Measurements from ENCODE around the gene UGGT1.

UGGT1 gene, protein sequence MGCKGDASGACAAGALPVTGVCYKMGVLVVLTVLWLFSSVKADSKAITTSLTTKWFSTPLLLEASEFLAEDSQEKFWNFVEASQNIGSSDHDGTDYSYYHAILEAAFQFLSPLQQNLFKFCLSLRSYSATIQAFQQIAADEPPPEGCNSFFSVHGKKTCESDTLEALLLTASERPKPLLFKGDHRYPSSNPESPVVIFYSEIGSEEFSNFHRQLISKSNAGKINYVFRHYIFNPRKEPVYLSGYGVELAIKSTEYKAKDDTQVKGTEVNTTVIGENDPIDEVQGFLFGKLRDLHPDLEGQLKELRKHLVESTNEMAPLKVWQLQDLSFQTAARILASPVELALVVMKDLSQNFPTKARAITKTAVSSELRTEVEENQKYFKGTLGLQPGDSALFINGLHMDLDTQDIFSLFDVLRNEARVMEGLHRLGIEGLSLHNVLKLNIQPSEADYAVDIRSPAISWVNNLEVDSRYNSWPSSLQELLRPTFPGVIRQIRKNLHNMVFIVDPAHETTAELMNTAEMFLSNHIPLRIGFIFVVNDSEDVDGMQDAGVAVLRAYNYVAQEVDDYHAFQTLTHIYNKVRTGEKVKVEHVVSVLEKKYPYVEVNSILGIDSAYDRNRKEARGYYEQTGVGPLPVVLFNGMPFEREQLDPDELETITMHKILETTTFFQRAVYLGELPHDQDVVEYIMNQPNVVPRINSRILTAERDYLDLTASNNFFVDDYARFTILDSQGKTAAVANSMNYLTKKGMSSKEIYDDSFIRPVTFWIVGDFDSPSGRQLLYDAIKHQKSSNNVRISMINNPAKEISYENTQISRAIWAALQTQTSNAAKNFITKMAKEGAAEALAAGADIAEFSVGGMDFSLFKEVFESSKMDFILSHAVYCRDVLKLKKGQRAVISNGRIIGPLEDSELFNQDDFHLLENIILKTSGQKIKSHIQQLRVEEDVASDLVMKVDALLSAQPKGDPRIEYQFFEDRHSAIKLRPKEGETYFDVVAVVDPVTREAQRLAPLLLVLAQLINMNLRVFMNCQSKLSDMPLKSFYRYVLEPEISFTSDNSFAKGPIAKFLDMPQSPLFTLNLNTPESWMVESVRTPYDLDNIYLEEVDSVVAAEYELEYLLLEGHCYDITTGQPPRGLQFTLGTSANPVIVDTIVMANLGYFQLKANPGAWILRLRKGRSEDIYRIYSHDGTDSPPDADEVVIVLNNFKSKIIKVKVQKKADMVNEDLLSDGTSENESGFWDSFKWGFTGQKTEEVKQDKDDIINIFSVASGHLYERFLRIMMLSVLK (N-terminal part only)

GRCh38 chr2:128090945-128091725 is at the start of gene UGGT1:
Gene UGGT1, plus strand, starts transcription at chr2:128091200. Its CDS starts 158 bp downstream, at chr2:128091358.
- peaks cover 33% of the 10 kb centered on the region for H3K4me1 ChIP-seq (ENCODE audit: insufficient read depth, low read length)
- H3K36me3 ChIP-seq (ENCODE audit: insufficient read depth, low read length) = peaks cover 11% of the 10 kb centered on the region
- peak within 1 kb of the TSS; percentile 81 to 83 for H3K4me3 ChIP-seq (ENCODE audit: low read depth in 1 of 2, low read length in 2 of 2)
- no peak for TF ChIP-seq EZH2 (IDR thresholded peaks at IDR 0.05; ENCODE audit: borderline replicate concordance, low read depth, low read length, severe bottlenecking)
- TF ChIP-seq, protein P1, sequence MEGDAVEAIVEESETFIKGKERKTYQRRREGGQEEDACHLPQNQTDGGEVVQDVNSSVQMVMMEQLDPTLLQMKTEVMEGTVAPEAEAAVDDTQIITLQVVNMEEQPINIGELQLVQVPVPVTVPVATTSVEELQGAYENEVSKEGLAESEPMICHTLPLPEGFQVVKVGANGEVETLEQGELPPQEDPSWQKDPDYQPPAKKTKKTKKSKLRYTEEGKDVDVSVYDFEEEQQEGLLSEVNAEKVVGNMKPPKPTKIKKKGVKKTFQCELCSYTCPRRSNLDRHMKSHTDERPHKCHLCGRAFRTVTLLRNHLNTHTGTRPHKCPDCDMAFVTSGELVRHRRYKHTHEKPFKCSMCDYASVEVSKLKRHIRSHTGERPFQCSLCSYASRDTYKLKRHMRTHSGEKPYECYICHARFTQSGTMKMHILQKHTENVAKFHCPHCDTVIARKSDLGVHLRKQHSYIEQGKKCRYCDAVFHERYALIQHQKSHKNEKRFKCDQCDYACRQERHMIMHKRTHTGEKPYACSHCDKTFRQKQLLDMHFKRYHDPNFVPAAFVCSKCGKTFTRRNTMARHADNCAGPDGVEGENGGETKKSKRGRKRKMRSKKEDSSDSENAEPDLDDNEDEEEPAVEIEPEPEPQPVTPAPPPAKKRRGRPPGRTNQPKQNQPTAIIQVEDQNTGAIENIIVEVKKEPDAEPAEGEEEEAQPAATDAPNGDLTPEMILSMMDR (IDR thresholded peaks at IDR 0.05; ENCODE audit: borderline replicate concordance, extremely low read depth, low read length, poor library complexity, severe bottlenecking) = no peak
- DNase-seq = peak; percentile 94
- peak; percentile 97 for ATAC-seq (ENCODE audit: insufficient read depth, low read depth)
- peak within 1 kb of the TSS; percentile 90 for H3K27ac ChIP-seq (ENCODE audit: low read length)
- H3K4me2 ChIP-seq (ENCODE audit: insufficient read depth, low read length) = peak within 1 kb of the TSS; percentile 61
- H4K20me1 ChIP-seq (ENCODE audit: insufficient read depth, low read length) = peaks cover 16% of the 10 kb centered on the region; the same call in 1 of the 2 replicates
- H3K27me3 ChIP-seq (ENCODE audit: insufficient read depth, low read length, poor library complexity) = no peaks in the 10 kb centered on the region
- no peaks in the 10 kb centered on the region for H3K9me3 ChIP-seq (ENCODE audit: insufficient read depth, low read length, severe bottlenecking)
- H3K9ac ChIP-seq (ENCODE audit: low read depth, low read length) = peak within 1 kb of the TSS; percentile 72
- peaks cover 57% of the 10 kb centered on the region for H3K79me2 ChIP-seq (ENCODE audit: insufficient read depth, low read length)
- H2AFZ ChIP-seq (ENCODE audit: low read depth, low read length) = peak within 1 kb of the TSS; percentile 85

DNA sequence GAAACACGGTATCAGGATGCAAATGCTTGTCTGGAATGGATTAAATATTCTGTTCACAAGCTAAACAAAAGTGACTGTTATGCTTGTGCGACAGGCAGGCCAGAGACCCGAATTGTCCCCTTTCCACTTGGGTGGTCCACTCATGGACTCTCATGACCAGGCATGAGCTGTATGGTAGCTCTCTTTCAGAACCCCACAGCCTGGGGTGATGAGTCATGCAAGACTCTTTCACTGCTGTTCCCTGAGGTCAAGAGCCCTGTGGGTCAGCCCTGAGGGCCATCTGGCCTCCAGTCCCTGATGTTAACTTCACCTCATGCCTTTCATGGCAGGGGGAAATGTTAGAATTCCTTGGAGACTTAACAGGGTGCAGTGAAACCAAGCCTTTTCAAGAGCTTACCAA is 49.4 kb upstream of the UGGT1 start:
- Histone ChIP-seq H3K79me2 (ENCODE audit: insufficient read depth, low read length) (no peaks in the 10 kb centered on the region), H2AFZ (ENCODE audit: low read depth, low read length) (no peak overlapping the region), H3K27ac (ENCODE audit: low read length) (no peak overlapping the region), H3K4me2 (ENCODE audit: insufficient read depth, low read length) (no peak overlapping the region), H4K20me1 (ENCODE audit: insufficient read depth, low read length) (no peaks in the 10 kb centered on the region), H3K9ac (ENCODE audit: low read depth, low read length) (no peak overlapping the region), H3K4me3 (ENCODE audit: low read depth in 1 of 2, low read length in 2 of 2) (no peak overlapping the region), H3K4me1 (ENCODE audit: insufficient read depth, low read length) (no peaks in the 10 kb centered on the region), H3K9me3 (ENCODE audit: insufficient read depth, low read length, severe bottlenecking) (peaks cover 33% of the 10 kb centered on the region), H3K36me3 (ENCODE audit: insufficient read depth, low read length) (no peaks in the 10 kb centered on the region), H3K27me3 (ENCODE audit: insufficient read depth, low read length, poor library complexity) (no peaks in the 10 kb centered on the region)
- DNase-seq (no peak), ATAC-seq (ENCODE audit: insufficient read depth, low read depth) (no peak)
- TF ChIP-seq, protein P1 (IDR thresholded peaks at IDR 0.05; ENCODE audit: borderline replicate concordance, extremely low read depth, low read length, poor library complexity, severe bottlenecking) = no peak
- TF ChIP-seq EZH2 (IDR thresholded peaks at IDR 0.05; ENCODE audit: borderline replicate concordance, low read depth, low read length, severe bottlenecking) = no peak

DNA sequence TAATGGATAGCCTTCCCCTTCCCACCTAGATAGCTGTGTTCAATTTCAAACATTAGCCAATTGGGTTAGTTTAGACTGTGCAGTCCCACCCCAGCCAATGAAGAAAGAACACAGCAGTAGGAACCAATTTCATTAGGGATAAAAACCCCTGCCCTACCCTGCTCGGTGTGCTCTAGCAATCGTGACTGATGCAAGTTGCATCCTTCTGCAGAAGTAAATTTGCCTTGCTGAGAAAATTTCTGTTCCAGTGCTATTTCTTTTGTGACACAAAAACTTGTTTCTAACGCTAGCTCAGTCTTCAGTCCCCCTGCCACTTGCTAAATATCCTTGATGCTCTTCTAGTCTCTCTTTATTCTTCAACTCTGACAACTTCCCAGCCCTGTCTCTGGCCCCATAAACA is 48.0 kb upstream of the UGGT1 start:
- TF ChIP-seq, protein P1 (IDR thresholded peaks at IDR 0.05; ENCODE audit: borderline replicate concordance, extremely low read depth, low read length, poor library complexity, severe bottlenecking) = no peak
- TF ChIP-seq EZH2 (IDR thresholded peaks at IDR 0.05; ENCODE audit: borderline replicate concordance, low read depth, low read length, severe bottlenecking) = no peak
- no peaks in the 10 kb centered on the region for H4K20me1 ChIP-seq (ENCODE audit: insufficient read depth, low read length)
- H3K79me2 ChIP-seq (ENCODE audit: insufficient read depth, low read length) = no peaks in the 10 kb centered on the region
- peaks cover 20% of the 10 kb centered on the region for H3K9me3 ChIP-seq (ENCODE audit: insufficient read depth, low read length, severe bottlenecking)
- H3K27ac ChIP-seq (ENCODE audit: low read length) = no peak overlapping the region
- H3K9ac ChIP-seq (ENCODE audit: low read depth, low read length) = no peak overlapping the region
- H3K4me2 ChIP-seq (ENCODE audit: insufficient read depth, low read length) = no peak overlapping the region
- H3K4me1 ChIP-seq (ENCODE audit: insufficient read depth, low read length) = no peaks in the 10 kb centered on the region
- H2AFZ ChIP-seq (ENCODE audit: low read depth, low read length) = no peak overlapping the region
- ATAC-seq (ENCODE audit: insufficient read depth, low read depth) (no peak), DNase-seq (no peak)
- H3K27me3 ChIP-seq (ENCODE audit: insufficient read depth, low read length, poor library complexity) = no peaks in the 10 kb centered on the region
- H3K4me3 ChIP-seq (ENCODE audit: low read depth in 1 of 2, low read length in 2 of 2) = no peak overlapping the region
- no peaks in the 10 kb centered on the region for H3K36me3 ChIP-seq (ENCODE audit: insufficient read depth, low read length)
